Measurements from ENCODE around the gene FAM83C. TPM values are rescaled to one million over a fixed set of nuclear protein-coding genes. Genes with fewer than 3 reads are reported as not detected.

FAM83C gene
- polyA plus RNA-seq, 2 of the 4 experiments (the other 2 are of a cell fraction) = not detected

- TF ChIP-seq KDM5A (IDR thresholded peaks at IDR 0.05) (no peak), HEYL (CRISPR knock-in tag; IDR thresholded peaks at IDR 0.05) (no peak), HDAC2 (IDR thresholded peaks at IDR 0.05) (no peak), NR3C1 (IDR thresholded peaks at IDR 0.05) (no peak), CBX2 (IDR thresholded peaks at IDR 0.05; ENCODE audit: borderline replicate concordance, low read depth) (no peak), HOXB5 (CRISPR knock-in tag; IDR thresholded peaks at IDR 0.05) (no peak), GATA3 (IDR thresholded peaks at IDR 0.05; ENCODE audit: borderline replicate concordance) (no peak), ZNF302 (CRISPR knock-in tag; IDR thresholded peaks at IDR 0.05) (no peak), HOXA7 (CRISPR knock-in tag; IDR thresholded peaks at IDR 0.05) (no peak), CEBPB (IDR thresholded peaks at IDR 0.05) (no peak), SREBF2 (IDR thresholded peaks at IDR 0.05) (no peak), RFX5 (IDR thresholded peaks at IDR 0.05) (no peak), EHMT2 (IDR thresholded peaks at IDR 0.05; ENCODE audit: low read depth) (no peak), ATOH8 (CRISPR knock-in tag; IDR thresholded peaks at IDR 0.05; ENCODE audit: low read depth) (no peak)
- DNase-seq (ENCODE audit: low read depth in 1 of 2, low spot score in 1 of 2) (no peak), FAIRE-seq (no peak), ATAC-seq (no peak)
- Histone ChIP-seq H3K9me3 (no peaks in the 10 kb centered on the region), H3K27ac (no peak overlapping the region), H3K4me2 (no peak overlapping the region), H3K4me1 (peaks cover 40% of the 10 kb centered on the region), H3K4me3 (no peak overlapping the region)
- CTCF ChIA-PET = interaction anchor here (0.6 to 6.7 kb wide), 15 partner anchors 10 to 255 kb away, joined by 3 to 39 read pairs (median 4); partner anchors contain the start of gene GDF5
- POLR2A ChIA-PET = interaction anchor here (0.6 kb wide), 1 partner anchor 13 kb away, joined by 3 read pairs; no protein-coding TSS in a partner anchor
- 89% methylated on average over 7 of the region's 7 CpGs for WGBS (ENCODE audit: missing lambda C conversion rate)
Measured at GRCh38 chr20:35279533-35280174, 12.6 kb downstream of the FAM83C start.

- no peak for TF ChIP-seq KDM1A (IDR thresholded peaks at IDR 0.05; ENCODE audit: low read depth)
- FAIRE-seq = no peak
- Histone ChIP-seq H3K4me1 (peaks cover 40% of the 10 kb centered on the region), H3K9me3 (no peaks in the 10 kb centered on the region), H3K27ac (peak overlapping the region in 1 of 2 experiments; percentile 99; a peak in 1 of 6 replicates), H3K4me2 (no peak overlapping the region), H3K4me3 (no peak overlapping the region)
- CTCF ChIA-PET = interaction anchor here (0.6 to 6.7 kb wide), 13 partner anchors 10 to 255 kb away, joined by 3 to 39 read pairs (median 4); partner anchors contain the start of gene GDF5
- ATAC-seq = no peak
- DNase-seq (ENCODE audit: low read depth in 1 of 2, low spot score in 1 of 2) = no peak
- POLR2A ChIA-PET = interaction anchor here (0.6 kb wide), 1 partner anchor 13 kb away, joined by 3 read pairs; no protein-coding TSS in a partner anchor
- WGBS (ENCODE audit: missing lambda C conversion rate) = 91% methylated on average over 5 of the region's 5 CpGs
Measured at GRCh38 chr20:35279040-35279439, 13.2 kb downstream of the FAM83C start.

GRCh38 chr20:35277531-35278395 is 14.5 kb downstream of the FAM83C start, which contains the start of gene MMP24OS:
Gene MMP24OS, minus strand, starts transcription at chr20:35278122. Its CDS starts 193 bp downstream, at chr20:35277929.
- FAIRE-seq = no peak
- ChIA-PET POLR2A (interaction anchor here (0.7 to 1.6 kb wide), 12 partner anchors 14 to 370 kb away, joined by 3 to 17 read pairs (median 4); partner anchors contain the start of genes CEP250 and SPAG4), CTCF (interaction anchor here (0.7 to 15.8 kb wide), 10 partner anchors 9 to 182 kb away, joined by 3 to 333 read pairs (median 9); partner anchors contain the start of gene EDEM2)
- peak; percentile 73 to 85 for ATAC-seq
- peak; percentile 84 to 89 for DNase-seq (ENCODE audit: low read depth in 1 of 2, low spot score in 1 of 2)
- Histone ChIP-seq H3K4me1 (peaks cover 31% of the 10 kb centered on the region), H3K9me3 (no peaks in the 10 kb centered on the region), H3K4me3 (peak within 1 kb of the TSS; percentile 76), H3K4me2 (peak within 1 kb of the TSS; percentile 94), H3K27ac (peak within 1 kb of the TSS; percentile 98 to 99)
- WGBS (ENCODE audit: missing lambda C conversion rate) = 2% methylated on average over 12 of the region's 76 CpGs
- no peak for TF ChIP-seq HES2 (IDR thresholded peaks at IDR 0.05)
- TF ChIP-seq EHF (CRISPR knock-in tag; IDR thresholded peaks at IDR 0.05) = no peak
- peak in 1 of 2 experiments; percentile 21; a peak in 3 of 5 replicates for TF ChIP-seq RAD21 (conservative IDR thresholded peaks at IDR 0.05 in 1 of 2, IDR thresholded peaks at IDR 0.05 in 1 of 2)
- TF ChIP-seq FOXS1 (CRISPR knock-in tag; IDR thresholded peaks at IDR 0.05) = no peak
- no peak for TF ChIP-seq KDM5A (IDR thresholded peaks at IDR 0.05)
- TF ChIP-seq ZC3H11A (IDR thresholded peaks at IDR 0.05) = no peak
- no peak for TF ChIP-seq MAZ (IDR thresholded peaks at IDR 0.05; ENCODE audit: borderline replicate concordance, low read depth, low read length)
- no peak for TF ChIP-seq GATA3 (IDR thresholded peaks at IDR 0.05; ENCODE audit: borderline replicate concordance)
- TF ChIP-seq PHF8 (IDR thresholded peaks at IDR 0.05; ENCODE audit: borderline replicate concordance, low read depth) = peak; percentile 56; the same call in 1 of the 2 replicates
- TF ChIP-seq RNF2 (IDR thresholded peaks at IDR 0.05; ENCODE audit: borderline replicate concordance, low read depth) = no peak
- TF ChIP-seq FOSL2 (IDR thresholded peaks at IDR 0.05) = no peak
- TF ChIP-seq FOSL2 (CRISPR knock-in tag; IDR thresholded peaks at IDR 0.05) = no peak
- no peak for TF ChIP-seq MAFK (IDR thresholded peaks at IDR 0.05; ENCODE audit: partially characterized antibody)
- peak; percentile 74 to 88; a peak in 4 of 5 replicates for TF ChIP-seq JUN (IDR thresholded peaks at IDR 0.05)
- no peak for TF ChIP-seq KDM1A (IDR thresholded peaks at IDR 0.05; ENCODE audit: low read depth)
- TF ChIP-seq EP300 (IDR thresholded peaks at IDR 0.05) = no peak
- TF ChIP-seq RFX5 (IDR thresholded peaks at IDR 0.05) = no peak
- peak; percentile 26; the same call in 2 of the 3 replicates for TF ChIP-seq SMC3 (IDR thresholded peaks at IDR 0.05)
- peak; percentile 69 for TF ChIP-seq FOSB (CRISPR knock-in tag; IDR thresholded peaks at IDR 0.05)
- no peak for TF ChIP-seq MYC (IDR thresholded peaks at IDR 0.05; ENCODE audit: borderline replicate concordance, low read length)
- no peak for TF ChIP-seq JUNB (IDR thresholded peaks at IDR 0.05)
- no peak for TF ChIP-seq HOXB5 (CRISPR knock-in tag; IDR thresholded peaks at IDR 0.05)
- TF ChIP-seq HEYL (CRISPR knock-in tag; IDR thresholded peaks at IDR 0.05) = no peak
- TF ChIP-seq ZNF302 (CRISPR knock-in tag; IDR thresholded peaks at IDR 0.05) = no peak
- TF ChIP-seq POLR2AphosphoS2 (conservative IDR thresholded peaks at IDR 0.05; ENCODE audit: low read length) = peak; percentile 73; the same call in 1 of the 2 replicates
- TF ChIP-seq CEBPB (IDR thresholded peaks at IDR 0.05) = no peak

Measured in A549 (cell line).